Osteocyte (in vitro differentiated cells): ENCODE data around the gene NMUR2. TPM values are rescaled to one million over a fixed set of nuclear protein-coding genes. Genes with fewer than 3 reads are reported as not detected.

ENCODE experiments used
- DNase-seq: peaks from one replicate; pipeline ENCODE4 v3.0.0; 2021; ENCODE audit warnings: mixed read lengths; ENCODE audit not compliant: unreplicated experiment; ENCODE audit errors: extremely low spot score
- H3K27ac Mint-ChIP-seq: one replicate; pipeline ENCODE4 v1.8.0; 2021; ENCODE audit warnings: mild to moderate bottlenecking, mixed read lengths; ENCODE audit not compliant: unreplicated experiment
- H3K27me3 Mint-ChIP-seq: one replicate; pipeline ENCODE4 v1.8.0; 2021; ENCODE audit warnings: mixed read lengths; ENCODE audit not compliant: unreplicated experiment
- H3K36me3 Mint-ChIP-seq: one replicate; pipeline ENCODE4 v1.8.0; 2021; ENCODE audit warnings: mixed read lengths; ENCODE audit not compliant: unreplicated experiment
- H3K4me1 Mint-ChIP-seq: one replicate; pipeline ENCODE4 v1.8.0; 2021; ENCODE audit warnings: mixed read lengths; ENCODE audit not compliant: unreplicated experiment
- H3K4me3 Mint-ChIP-seq: one replicate; pipeline ENCODE4 v1.8.0; 2021; ENCODE audit warnings: mild to moderate bottlenecking, moderate library complexity, mixed read lengths; ENCODE audit not compliant: unreplicated experiment
- H3K9me3 Mint-ChIP-seq: one replicate; pipeline ENCODE4 v1.8.0; 2021; ENCODE audit warnings: mixed read lengths; ENCODE audit not compliant: unreplicated experiment
- total RNA-seq: library from RNA; stranded (reverse); gene quantifications from 2 replicates; pipeline ENCODE4 v1.2.1, GENCODE V29; 2021
- TF ChIP-seq, protein P1 (sequence below): fragments of 200-600 bp; sonication (generic); IDR thresholded peaks from 2 replicates; pipeline ENCODE4 v1.5.0; 2021; ENCODE audit warnings: antibody characterized with exemption, mild to moderate bottlenecking, moderate library complexity

Gene NMUR2
- total RNA-seq, 1 donor from 2014 or later: not detected

DNA sequence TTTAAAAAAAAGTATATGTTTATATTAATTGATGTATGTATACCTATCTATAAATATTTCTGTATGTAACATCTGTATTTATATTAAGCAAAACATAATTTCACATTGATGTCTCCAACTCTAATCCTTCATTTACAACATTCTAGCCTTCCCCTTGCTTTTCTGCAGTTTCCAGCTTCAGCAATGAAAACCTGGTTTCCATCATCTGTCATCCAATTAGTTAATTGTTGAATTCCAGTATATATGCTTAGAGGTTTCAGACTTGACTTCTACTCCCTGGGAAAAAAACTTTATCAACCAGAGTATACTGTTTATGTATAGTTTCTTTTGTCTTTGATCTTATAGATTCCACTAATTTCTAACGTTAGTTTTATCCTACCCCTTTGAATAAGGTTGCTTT is 38.4 kb downstream of the NMUR2 start:
- Mint-ChIP-seq H3K27ac (no peak overlapping the region), H3K27me3 (no peaks in the 10 kb centered on the region), H3K4me1 (no peaks in the 10 kb centered on the region), H3K9me3 (no peaks in the 10 kb centered on the region), H3K36me3 (no peaks in the 10 kb centered on the region), H3K4me3 (no peak overlapping the region)
- TF ChIP-seq, protein P1, sequence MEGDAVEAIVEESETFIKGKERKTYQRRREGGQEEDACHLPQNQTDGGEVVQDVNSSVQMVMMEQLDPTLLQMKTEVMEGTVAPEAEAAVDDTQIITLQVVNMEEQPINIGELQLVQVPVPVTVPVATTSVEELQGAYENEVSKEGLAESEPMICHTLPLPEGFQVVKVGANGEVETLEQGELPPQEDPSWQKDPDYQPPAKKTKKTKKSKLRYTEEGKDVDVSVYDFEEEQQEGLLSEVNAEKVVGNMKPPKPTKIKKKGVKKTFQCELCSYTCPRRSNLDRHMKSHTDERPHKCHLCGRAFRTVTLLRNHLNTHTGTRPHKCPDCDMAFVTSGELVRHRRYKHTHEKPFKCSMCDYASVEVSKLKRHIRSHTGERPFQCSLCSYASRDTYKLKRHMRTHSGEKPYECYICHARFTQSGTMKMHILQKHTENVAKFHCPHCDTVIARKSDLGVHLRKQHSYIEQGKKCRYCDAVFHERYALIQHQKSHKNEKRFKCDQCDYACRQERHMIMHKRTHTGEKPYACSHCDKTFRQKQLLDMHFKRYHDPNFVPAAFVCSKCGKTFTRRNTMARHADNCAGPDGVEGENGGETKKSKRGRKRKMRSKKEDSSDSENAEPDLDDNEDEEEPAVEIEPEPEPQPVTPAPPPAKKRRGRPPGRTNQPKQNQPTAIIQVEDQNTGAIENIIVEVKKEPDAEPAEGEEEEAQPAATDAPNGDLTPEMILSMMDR: no peak
- no peak for DNase-seq

DNA sequence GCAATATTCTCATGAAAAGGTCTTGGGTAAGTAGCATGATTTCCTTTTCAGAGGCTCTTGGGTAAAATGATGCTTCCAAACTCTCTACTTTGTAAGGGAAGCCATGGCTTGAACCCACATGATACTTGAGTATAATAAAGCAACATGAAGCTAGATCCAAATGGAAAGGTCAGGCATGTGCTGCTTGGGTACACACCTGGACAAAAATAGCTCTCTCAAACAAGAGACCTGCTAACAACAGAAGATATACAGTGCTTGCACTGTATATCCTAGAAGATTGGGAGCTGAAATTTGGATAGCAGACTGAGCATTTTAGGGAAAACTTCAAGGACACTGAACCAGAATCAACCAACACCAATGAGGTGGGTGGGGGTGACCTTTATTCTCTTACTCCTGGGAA is 40.2 kb downstream of the NMUR2 start:
- no peaks in the 10 kb centered on the region for H3K9me3 Mint-ChIP-seq
- DNase-seq: no peak
- no peaks in the 10 kb centered on the region for H3K4me1 Mint-ChIP-seq
- TF ChIP-seq, protein P1: no peak
- no peak overlapping the region for H3K27ac Mint-ChIP-seq
- H3K4me3 Mint-ChIP-seq: no peak overlapping the region
- no peaks in the 10 kb centered on the region for H3K27me3 Mint-ChIP-seq
- H3K36me3 Mint-ChIP-seq: no peaks in the 10 kb centered on the region

DNA sequence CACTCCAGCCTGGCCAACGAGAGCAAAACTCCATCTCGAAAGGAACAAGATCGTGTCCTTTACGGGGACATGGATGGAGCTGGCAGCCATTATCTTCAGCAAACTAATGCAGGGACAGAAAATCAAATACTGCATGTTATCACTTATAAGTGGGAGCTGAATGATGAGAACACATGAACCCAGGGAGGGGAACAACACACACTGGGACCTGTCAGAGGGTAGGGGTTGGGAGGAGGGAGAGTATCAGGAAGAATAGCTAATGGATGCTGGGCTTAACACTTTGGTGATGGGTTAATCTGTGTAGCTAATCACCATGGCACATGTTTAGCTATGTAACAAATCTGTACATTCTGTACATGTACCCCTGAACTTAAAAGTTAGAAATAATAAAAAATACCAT is 40.9 kb downstream of the NMUR2 start:
- Mint-ChIP-seq H3K27me3 (no peaks in the 10 kb centered on the region), H3K4me3 (no peak overlapping the region), H3K9me3 (no peaks in the 10 kb centered on the region), H3K36me3 (no peaks in the 10 kb centered on the region), H3K27ac (no peak overlapping the region), H3K4me1 (no peaks in the 10 kb centered on the region)
- TF ChIP-seq, protein P1: no peak
- DNase-seq: no peak

DNA sequence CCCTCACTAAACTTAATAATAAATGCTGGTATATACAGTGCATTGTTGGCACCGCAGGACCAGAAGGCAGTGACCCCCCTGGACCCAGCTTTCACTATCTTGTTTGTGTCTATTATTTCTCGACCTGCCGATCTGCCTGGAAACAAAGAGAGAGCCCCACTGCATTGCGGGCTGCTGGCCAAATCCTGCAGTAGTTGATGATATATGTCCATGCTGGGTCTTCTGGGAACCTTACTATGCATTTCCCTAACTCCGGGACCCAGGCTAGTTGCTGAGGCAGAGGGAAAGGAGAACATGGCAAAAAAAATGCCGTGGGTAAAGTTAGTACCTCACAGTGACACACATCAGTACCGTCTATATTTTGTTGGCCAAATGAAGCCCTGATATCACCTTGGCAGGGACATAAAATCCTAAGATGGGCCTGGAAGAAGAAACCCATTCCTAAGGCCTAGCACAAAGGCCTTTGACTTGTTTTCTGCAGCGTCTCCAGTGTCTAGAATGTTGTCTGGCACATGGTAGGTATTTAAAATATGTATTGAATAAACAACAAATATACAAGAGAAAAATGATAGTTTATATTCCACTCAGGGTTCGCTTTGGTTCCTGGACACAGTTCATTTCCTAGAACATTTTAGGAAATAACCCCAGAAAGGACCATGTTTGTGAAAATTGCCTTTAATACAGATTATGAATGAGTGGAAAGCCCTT is 46.1 kb downstream of the NMUR2 start:
- TF ChIP-seq, protein P1: no peak
- peaks cover 2% of the 10 kb centered on the region for H3K27me3 Mint-ChIP-seq
- DNase-seq: no peak
- H3K27ac Mint-ChIP-seq: no peak overlapping the region
- H3K36me3 Mint-ChIP-seq: no peaks in the 10 kb centered on the region
- H3K4me1 Mint-ChIP-seq: no peaks in the 10 kb centered on the region
- no peak overlapping the region for H3K4me3 Mint-ChIP-seq
- no peaks in the 10 kb centered on the region for H3K9me3 Mint-ChIP-seq

DNA sequence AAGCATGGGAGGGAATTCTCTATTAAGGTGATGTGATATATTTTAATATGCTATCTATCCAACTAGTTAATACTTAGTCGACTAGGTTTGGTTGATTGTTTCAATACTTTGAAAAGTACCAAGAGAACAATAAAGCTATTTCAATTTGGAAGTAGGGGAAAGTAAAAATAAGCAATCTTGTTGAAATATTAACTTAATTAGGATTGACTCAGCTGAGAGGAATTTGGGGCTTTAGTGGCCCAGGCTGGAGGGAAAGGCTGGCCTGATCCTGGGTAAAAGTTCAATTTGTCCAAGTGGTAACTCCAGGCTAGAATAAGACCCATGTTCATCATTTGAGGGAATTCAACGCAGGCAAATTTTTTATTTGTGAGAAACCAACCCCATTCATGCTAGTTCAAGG is 48.6 kb downstream of the NMUR2 start:
- Mint-ChIP-seq H3K9me3 (no peaks in the 10 kb centered on the region), H3K4me1 (no peaks in the 10 kb centered on the region), H3K36me3 (no peaks in the 10 kb centered on the region), H3K27ac (no peak overlapping the region), H3K27me3 (peaks cover 2% of the 10 kb centered on the region), H3K4me3 (no peak overlapping the region)
- no peak for DNase-seq
- TF ChIP-seq, protein P1: no peak
